Esophagus squamous epithelium (tissue), 4 donors: Measurements from ENCODE around the gene UCKL1.

Source experiments
- POLR2A ChIP-seq, 4 donors: fragments of 450-650 bp; IDR thresholded peaks; one replicate each; pipeline ENCODE4 v1.6.1; 2017; ENCODE audit warnings: antibody characterized with exemption in 4 of 4, mild to moderate bottlenecking in 4 of 4, moderate library complexity in 3 of 4
- TF ChIP-seq, protein P1 (sequence below), 6 experiments: fragments of 450-650 bp in 4 of 6; fragments of 200-600 bp in 2 of 6; sonication (generic) in 2 of 6; IDR thresholded peaks; one replicate each; pipeline ENCODE4 v1.5.1; 2016 to 2019; ENCODE audit warnings: antibody characterized with exemption in 6 of 6, mild to moderate bottlenecking in 4 of 6, moderate library complexity in 4 of 6

DNA sequence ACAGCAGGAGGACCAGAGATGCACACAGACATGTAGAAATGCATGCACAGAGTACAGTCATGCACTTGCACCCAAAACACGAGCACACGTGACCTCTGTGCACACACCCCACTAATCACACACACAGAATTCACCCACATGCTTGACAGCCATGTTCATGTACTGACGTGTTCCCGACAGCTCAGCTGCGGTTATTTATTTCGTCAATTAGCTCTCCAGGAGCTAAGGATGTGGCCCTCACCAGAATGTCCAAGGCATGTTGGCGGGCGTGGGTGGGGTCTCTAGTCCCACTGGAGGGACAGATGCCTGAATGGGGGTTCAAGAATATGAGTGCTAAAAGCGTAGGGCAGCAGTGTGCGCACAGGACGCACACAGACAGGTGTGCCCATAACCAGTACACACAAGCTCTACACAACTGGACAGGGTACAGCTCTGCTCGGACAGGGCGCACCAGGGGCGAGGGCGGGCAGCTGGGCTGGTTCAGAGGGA lies 24.1 kb upstream of the UCKL1 start:
- TF ChIP-seq, protein P1, sequence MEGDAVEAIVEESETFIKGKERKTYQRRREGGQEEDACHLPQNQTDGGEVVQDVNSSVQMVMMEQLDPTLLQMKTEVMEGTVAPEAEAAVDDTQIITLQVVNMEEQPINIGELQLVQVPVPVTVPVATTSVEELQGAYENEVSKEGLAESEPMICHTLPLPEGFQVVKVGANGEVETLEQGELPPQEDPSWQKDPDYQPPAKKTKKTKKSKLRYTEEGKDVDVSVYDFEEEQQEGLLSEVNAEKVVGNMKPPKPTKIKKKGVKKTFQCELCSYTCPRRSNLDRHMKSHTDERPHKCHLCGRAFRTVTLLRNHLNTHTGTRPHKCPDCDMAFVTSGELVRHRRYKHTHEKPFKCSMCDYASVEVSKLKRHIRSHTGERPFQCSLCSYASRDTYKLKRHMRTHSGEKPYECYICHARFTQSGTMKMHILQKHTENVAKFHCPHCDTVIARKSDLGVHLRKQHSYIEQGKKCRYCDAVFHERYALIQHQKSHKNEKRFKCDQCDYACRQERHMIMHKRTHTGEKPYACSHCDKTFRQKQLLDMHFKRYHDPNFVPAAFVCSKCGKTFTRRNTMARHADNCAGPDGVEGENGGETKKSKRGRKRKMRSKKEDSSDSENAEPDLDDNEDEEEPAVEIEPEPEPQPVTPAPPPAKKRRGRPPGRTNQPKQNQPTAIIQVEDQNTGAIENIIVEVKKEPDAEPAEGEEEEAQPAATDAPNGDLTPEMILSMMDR (IDR thresholded peaks at IDR 0.05): no peak
- no peak for TF ChIP-seq POLR2A (IDR thresholded peaks at IDR 0.05)
